ENCODE measurements around the gene KRTAP5-9.

DNA sequence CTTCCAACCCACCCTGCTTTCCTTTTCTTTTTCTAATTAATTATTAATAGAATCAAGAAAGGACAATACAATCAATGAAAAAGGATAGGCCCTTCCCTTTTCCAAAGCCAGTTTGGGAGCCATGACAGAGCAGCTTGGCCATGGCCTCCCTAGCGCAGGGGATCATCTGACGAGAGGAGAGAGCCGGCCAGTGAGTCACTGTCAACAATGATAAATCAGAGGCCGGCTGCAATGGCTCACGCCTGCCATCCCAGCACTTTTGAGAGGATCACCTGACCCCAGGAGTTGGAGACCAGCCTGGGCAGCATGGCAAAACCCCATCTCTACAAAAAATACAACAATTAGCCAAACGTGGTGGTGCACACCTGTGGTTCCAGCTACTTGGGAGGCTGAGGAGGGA is 48.7 kb upstream of the KRTAP5-9 start:
- TF ChIP-seq CTCF (IDR thresholded peaks at IDR 0.05): no peak
- TF ChIP-seq POLR2A (IDR thresholded peaks at IDR 0.05): no peak

Data from lower leg skin (tissue), 3 donors.